ENCODE measurements around the gene B3GALT4. TPM values are rescaled to one million over a fixed set of nuclear protein-coding genes. Genes with fewer than 3 reads are reported as not detected.

The B3GALT4 gene
- total and polyA plus RNA-seq, 2 of the 13 experiments (the other 11 are each of a cell fraction or from before 2014, with no cell fraction given) = 0.04 to 0.27 TPM

DNA sequence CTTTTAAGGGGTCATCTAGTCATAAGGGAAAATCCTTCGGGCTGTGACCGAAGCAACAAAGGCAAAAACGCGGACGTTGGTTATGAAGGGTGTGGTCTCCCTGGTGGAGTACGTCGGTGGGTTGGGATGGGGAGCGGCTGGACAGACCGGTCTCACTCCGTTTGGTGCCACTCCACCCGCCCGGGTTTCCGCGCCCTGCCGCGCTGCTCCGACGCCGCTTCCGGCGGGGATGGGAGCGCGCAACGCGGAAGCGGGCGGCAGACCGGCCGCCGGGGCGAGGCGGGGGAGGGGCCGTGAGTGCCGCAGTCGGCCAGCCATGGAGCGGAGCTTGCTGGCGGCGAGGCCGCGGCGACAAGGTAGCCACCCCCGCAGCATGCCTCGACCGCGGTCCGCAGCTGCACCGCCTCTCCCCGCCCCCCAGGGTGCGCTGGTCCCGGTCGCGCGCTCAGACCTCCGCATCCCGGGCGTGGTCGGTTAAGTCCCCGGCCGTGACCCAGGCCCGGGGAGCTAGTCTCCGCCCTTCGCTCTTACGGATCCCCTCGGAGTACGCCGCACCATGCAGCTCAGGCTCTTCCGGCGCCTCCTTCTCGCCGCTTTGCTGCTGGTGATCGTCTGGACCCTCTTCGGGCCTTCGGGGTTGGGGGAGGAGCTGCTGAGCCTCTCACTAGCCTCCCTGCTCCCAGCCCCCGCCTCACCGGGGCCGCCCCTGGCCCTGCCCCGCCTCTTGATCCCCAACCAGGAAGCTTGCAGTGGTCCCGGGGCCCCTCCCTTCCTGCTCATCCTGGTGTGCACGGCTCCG lies at the start of gene B3GALT4 (continued):
- TF ChIP-seq TEAD3 (CRISPR knock-in tag; optimal IDR thresholded peaks at IDR 0.05; ENCODE audit: borderline replicate concordance) = no peak
- TF ChIP-seq TP53 (CRISPR knock-in tag; conservative IDR thresholded peaks at IDR 0.05) = no peak
- TF ChIP-seq RNF219 (CRISPR knock-in tag; IDR thresholded peaks at IDR 0.05) = no peak
- no peak for TF ChIP-seq CBX1 (IDR thresholded peaks at IDR 0.05; ENCODE audit: low read depth)
- TF ChIP-seq IKZF1 (IDR thresholded peaks at IDR 0.05) = no peak
- no peak for TF ChIP-seq ZNF260 (CRISPR knock-in tag; IDR thresholded peaks at IDR 0.05; ENCODE audit: borderline replicate concordance, low read depth)
- no peak for TF ChIP-seq DRAP1 (CRISPR knock-in tag; IDR thresholded peaks at IDR 0.05)
- TF ChIP-seq MXI1 (IDR thresholded peaks at IDR 0.05; ENCODE audit: borderline replicate concordance, low read depth, low read length) = no peak

DNA sequence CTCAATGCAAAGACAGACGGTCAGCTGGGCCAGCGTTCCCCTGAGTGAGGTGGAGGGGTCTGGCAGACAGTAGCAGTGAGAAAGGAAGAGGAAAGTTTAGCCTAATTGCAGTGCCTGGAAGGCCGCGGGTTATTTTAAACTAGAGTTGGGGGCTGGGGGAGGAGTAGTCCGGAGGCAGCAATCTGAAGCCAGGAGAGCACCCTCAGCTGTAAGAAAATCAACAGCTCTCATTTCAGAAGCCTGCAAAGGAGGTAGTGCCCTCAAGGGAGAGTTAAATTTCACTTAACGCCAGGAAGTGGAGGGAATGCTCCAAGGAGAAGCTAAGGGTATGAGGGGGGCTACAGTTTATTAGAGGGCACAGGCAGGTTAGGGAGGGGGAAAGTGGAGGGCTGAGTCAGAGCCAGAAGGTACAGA lies 41.7 kb upstream of the B3GALT4 start:
- CTCF ChIA-PET (ENCODE audit: low intra/inter-chr PET ratio, low total read pairs) = no interaction called here
- no peaks in the 10 kb centered on the region for H4K20me1 ChIP-seq (ENCODE audit: insufficient read depth, low read length)
- in situ Hi-C loops (cut with HindIII; ENCODE audit: extremely low pct_ligation_motif_present, low pct_unique_long_range_greater_than_20kb) (no loop called here), intact Hi-C loops (cut with micrococcal nuclease; ENCODE audit: unreplicated experiment) (no loop called here)
- FAIRE-seq = no peak
- no peaks in the 10 kb centered on the region for H3K79me2 ChIP-seq (ENCODE audit: insufficient read depth, low read length)
- no peak overlapping the region for H3K27ac ChIP-seq (ENCODE audit: extremely low read length, insufficient read depth, low read length)
- no peaks in the 10 kb centered on the region for H3K9me3 ChIP-seq (ENCODE audit: low read length)
- 6% methylated on average over 6 of the region's 6 CpGs for WGBS (ENCODE audit: low lambda C conversion rate)
- H3K36me3 ChIP-seq (replicated peaks in 1 of 2; ENCODE audit: control insufficient read depth in 1 of 2, insufficient read depth in 2 of 2, low read length in 2 of 2) = no peaks in the 10 kb centered on the region
- no peak overlapping the region for H3K4me2 ChIP-seq (ENCODE audit: low read depth, low read length)
- ATAC-seq = no peak
- H3K4me1 ChIP-seq (ENCODE audit: insufficient read depth, low read length) = no peaks in the 10 kb centered on the region
- BruUV-seq (replicated peaks) = no TSS peak
- POLR2A ChIA-PET = interaction anchor here (1.6 kb wide), 1 partner anchor 14 kb away, joined by 6 read pairs; no protein-coding TSS in a partner anchor
- DNase-seq (ENCODE audit: low spot score) = no peak
- no peak overlapping the region for H3K4me3 ChIP-seq (replicated peaks in 1 of 3; ENCODE audit: insufficient read depth in 1 of 3, low read depth in 2 of 3, low read length in 3 of 3)
- H3K9ac ChIP-seq (ENCODE audit: insufficient read depth, low read depth, low read length) = no peak overlapping the region
- H3K27me3 ChIP-seq (ENCODE audit: control insufficient read depth in 1 of 2, insufficient read depth in 2 of 2, low read length in 2 of 2) = peaks cover 2 to 39% of the 10 kb centered on the region in 2 experiments; a peak in 4 of 5 replicates
- no peak overlapping the region for H2AFZ ChIP-seq (ENCODE audit: low read length)
- TF ChIP-seq HHEX (CRISPR knock-in tag; IDR thresholded peaks at IDR 0.05) (no peak), ZNF496 (CRISPR knock-in tag; IDR thresholded peaks at IDR 0.05; ENCODE audit: insufficient replicate concordance) (no peak), ZNF589 (CRISPR knock-in tag; conservative IDR thresholded peaks at IDR 0.05) (no peak), AKAP8 (CRISPR knock-in tag; IDR thresholded peaks at IDR 0.05) (no peak), ZNF652 (CRISPR knock-in tag; IDR thresholded peaks at IDR 0.05; ENCODE audit: borderline replicate concordance, low read depth) (no peak)
